ENCODE results near the gene CFAP141. TPM values are rescaled to one million over a fixed set of nuclear protein-coding genes. Genes with fewer than 3 reads are reported as not detected.

Gene CFAP141
- total RNA-seq, 3 donors from 2014 or later = not detected

- H3K4me3 Mint-ChIP-seq = peak overlapping the region; percentile 63
- no peaks in the 10 kb centered on the region for H3K9me3 Mint-ChIP-seq
- H3K36me3 Mint-ChIP-seq (ENCODE audit: insufficient read depth) = peaks cover 57% of the 10 kb centered on the region
- H3K27me3 Mint-ChIP-seq (ENCODE audit: low read depth) = no peaks in the 10 kb centered on the region
- H3K4me1 Mint-ChIP-seq (ENCODE audit: low read depth) = peaks cover 52% of the 10 kb centered on the region
- ATAC-seq = peak; percentile 22 to 32
- no peak for DNase-seq
Measured at GRCh38 chr1:154171223-154171583, 34.9 kb downstream of the CFAP141 start.

GRCh38 chr1:154170547-154171222, 35.4 kb downstream of the CFAP141 start:
- ATAC-seq (peak; percentile 94 to 97), DNase-seq (peak; percentile 30)
- peaks cover 61% of the 10 kb centered on the region for H3K36me3 Mint-ChIP-seq (ENCODE audit: insufficient read depth)
- no peaks in the 10 kb centered on the region for H3K9me3 Mint-ChIP-seq
- peaks cover 49% of the 10 kb centered on the region for H3K4me1 Mint-ChIP-seq (ENCODE audit: low read depth)
- H3K27me3 Mint-ChIP-seq (ENCODE audit: low read depth) = no peaks in the 10 kb centered on the region
- peak overlapping the region; percentile 63 for H3K4me3 Mint-ChIP-seq

GRCh38 chr1:154167461-154167860, 38.7 kb downstream of the CFAP141 start:
- Mint-ChIP-seq H3K36me3 (ENCODE audit: insufficient read depth) (peaks cover 74% of the 10 kb centered on the region), H3K9me3 (no peaks in the 10 kb centered on the region), H3K4me3 (no peak overlapping the region), H3K4me1 (ENCODE audit: low read depth) (peaks cover 51% of the 10 kb centered on the region), H3K27me3 (ENCODE audit: low read depth) (no peaks in the 10 kb centered on the region)
- DNase-seq (no peak), ATAC-seq (no peak)

GRCh38 chr1:154166207-154166606, 39.9 kb downstream of the CFAP141 start:
- DNase-seq = no peak
- Mint-ChIP-seq H3K4me3 (no peak overlapping the region), H3K36me3 (ENCODE audit: insufficient read depth) (peaks cover 69% of the 10 kb centered on the region), H3K4me1 (ENCODE audit: low read depth) (peaks cover 39% of the 10 kb centered on the region), H3K27me3 (ENCODE audit: low read depth) (no peaks in the 10 kb centered on the region), H3K9me3 (no peaks in the 10 kb centered on the region)
- no peak for ATAC-seq

GRCh38 chr1:154159554-154159953, 46.6 kb downstream of the CFAP141 start:
- Mint-ChIP-seq H3K36me3 (ENCODE audit: insufficient read depth) (peaks cover 64% of the 10 kb centered on the region), H3K27me3 (ENCODE audit: low read depth) (no peaks in the 10 kb centered on the region), H3K4me3 (no peak overlapping the region), H3K9me3 (no peaks in the 10 kb centered on the region), H3K4me1 (ENCODE audit: low read depth) (peaks cover 62% of the 10 kb centered on the region)
- DNase-seq (no peak), ATAC-seq (no peak)

GRCh38 chr1:154158307-154159125, 47.6 kb downstream of the CFAP141 start:
- Mint-ChIP-seq H3K4me3 (peak overlapping the region; percentile 23), H3K27me3 (ENCODE audit: low read depth) (no peaks in the 10 kb centered on the region), H3K36me3 (ENCODE audit: insufficient read depth) (peaks cover 65% of the 10 kb centered on the region), H3K9me3 (no peaks in the 10 kb centered on the region), H3K4me1 (ENCODE audit: low read depth) (peaks cover 69% of the 10 kb centered on the region)
- DNase-seq (no peak), ATAC-seq (peak; percentile 3)

GRCh38 chr1:154157520-154158306, 48.4 kb downstream of the CFAP141 start:
- DNase-seq (peak; percentile 61), ATAC-seq (peak; percentile 98)
- Mint-ChIP-seq H3K4me1 (ENCODE audit: low read depth) (peaks cover 66% of the 10 kb centered on the region), H3K27me3 (ENCODE audit: low read depth) (no peaks in the 10 kb centered on the region), H3K4me3 (peak overlapping the region; percentile 23), H3K9me3 (no peaks in the 10 kb centered on the region), H3K36me3 (ENCODE audit: insufficient read depth) (peaks cover 59% of the 10 kb centered on the region)

- Mint-ChIP-seq H3K9me3 (no peaks in the 10 kb centered on the region), H3K36me3 (ENCODE audit: insufficient read depth) (peaks cover 44% of the 10 kb centered on the region), H3K4me3 (no peak overlapping the region), H3K27me3 (ENCODE audit: low read depth) (no peaks in the 10 kb centered on the region), H3K4me1 (ENCODE audit: low read depth) (peaks cover 65% of the 10 kb centered on the region)
- no peak for ATAC-seq
- no peak for DNase-seq
Measured at GRCh38 chr1:154155251-154155650, 50.9 kb downstream of the CFAP141 start.

GRCh38 chr1:154154534-154155191, 51.5 kb downstream of the CFAP141 start, which contains the start of gene NUP210L:
Gene NUP210L, minus strand, starts transcription at chr1:154155073.
- H3K4me1 Mint-ChIP-seq (ENCODE audit: low read depth) = peaks cover 61% of the 10 kb centered on the region
- no peak for DNase-seq

GRCh38 chr1:154154053-154154452, 52.1 kb downstream of the CFAP141 start:
- ATAC-seq (no peak), DNase-seq (no peak)
- H3K27me3 Mint-ChIP-seq (ENCODE audit: low read depth) = no peaks in the 10 kb centered on the region
- H3K9me3 Mint-ChIP-seq = no peaks in the 10 kb centered on the region
- peaks cover 33% of the 10 kb centered on the region for H3K36me3 Mint-ChIP-seq (ENCODE audit: insufficient read depth)
- H3K4me3 Mint-ChIP-seq = no peak overlapping the region
- peaks cover 55% of the 10 kb centered on the region for H3K4me1 Mint-ChIP-seq (ENCODE audit: low read depth)

More at GRCh38 chr1:154154534-154155191, 51.5 kb downstream of the CFAP141 start, which contains the start of gene NUP210L:
- Mint-ChIP-seq H3K4me3 (no peak within 1 kb of the TSS), H3K9me3 (no peaks in the 10 kb centered on the region), H3K36me3 (ENCODE audit: insufficient read depth) (peaks cover 39% of the 10 kb centered on the region), H3K27me3 (ENCODE audit: low read depth) (no peaks in the 10 kb centered on the region)
- ATAC-seq = no peak

- Mint-ChIP-seq H3K9me3 (no peaks in the 10 kb centered on the region), H3K4me1 (ENCODE audit: low read depth) (peaks cover 34% of the 10 kb centered on the region), H3K4me3 (no peak overlapping the region), H3K36me3 (ENCODE audit: insufficient read depth) (peaks cover 11% of the 10 kb centered on the region), H3K27me3 (ENCODE audit: low read depth) (no peaks in the 10 kb centered on the region)
- DNase-seq = no peak
- no peak for ATAC-seq
Measured at GRCh38 chr1:154151311-154151710, 54.8 kb downstream of the CFAP141 start.

All from activated T-cell treated with anti-CD3 and anti-CD28 coated beads, Interleukin-2, amount 50 U/mL, for 4 hours (primary cell).